ENCODE results near the gene KCTD13.
"Not testable (repeated sequence)": the region's sequence is repeated elsewhere in the genome, so short reads cannot be mapped to it uniquely, and the experiment has no call there.

Gene KCTD13

GRCh38 chr16:29925781-29926710, at the start of gene KCTD13:
Gene KCTD13 (minus strand): TSS chr16:29926226. CDS start chr16:29926033, 193 bp downstream.
- peak; percentile 81 for DNase-seq (ENCODE audit: low read depth)

- DNase-seq (ENCODE audit: low read depth), result no peak
Observed at GRCh38 chr16:29975134-29975538, 49.1 kb upstream of the KCTD13 start.

GRCh38 chr16:29974291-29975133, 48.5 kb upstream of the KCTD13 start:
- DNase-seq (ENCODE audit: low read depth), result no peak

GRCh38 chr16:29973384-29974246, 47.6 kb upstream of the KCTD13 start, which contains the start of gene TAOK2:
Gene TAOK2 (plus strand): TSS chr16:29973868. CDS start chr16:29977773, 3,905 bp downstream.
- peak; percentile 97 for DNase-seq (ENCODE audit: low read depth)

GRCh38 chr16:29972992-29973383, 47.0 kb upstream of the KCTD13 start:
- DNase-seq (ENCODE audit: low read depth), result no peak

- no peak for DNase-seq (ENCODE audit: low read depth)
Observed at GRCh38 chr16:29972500-29972899, 46.5 kb upstream of the KCTD13 start.

DNA sequence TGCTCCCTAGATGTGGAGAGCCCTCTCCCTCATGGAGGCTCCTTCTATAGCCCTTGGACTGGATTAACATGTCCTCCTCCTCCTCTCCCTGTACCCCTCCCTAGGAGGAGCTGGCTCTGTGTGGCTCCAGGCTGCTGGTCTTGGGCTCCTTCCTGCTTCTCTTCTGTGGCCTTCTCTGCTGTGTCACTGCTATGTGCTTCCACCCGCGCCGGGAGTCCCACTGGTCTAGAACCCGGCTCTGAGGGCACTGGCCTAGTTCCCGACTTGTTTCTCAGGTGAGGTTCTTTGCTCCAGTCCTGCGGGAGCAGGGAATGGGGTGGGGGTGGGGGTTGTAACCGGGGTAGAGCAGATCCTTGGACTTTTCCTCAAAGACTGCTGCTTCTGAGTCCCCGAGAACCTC, 45.3 kb upstream of the KCTD13 start:
- DNase-seq (ENCODE audit: low read depth), result no peak

DNA sequence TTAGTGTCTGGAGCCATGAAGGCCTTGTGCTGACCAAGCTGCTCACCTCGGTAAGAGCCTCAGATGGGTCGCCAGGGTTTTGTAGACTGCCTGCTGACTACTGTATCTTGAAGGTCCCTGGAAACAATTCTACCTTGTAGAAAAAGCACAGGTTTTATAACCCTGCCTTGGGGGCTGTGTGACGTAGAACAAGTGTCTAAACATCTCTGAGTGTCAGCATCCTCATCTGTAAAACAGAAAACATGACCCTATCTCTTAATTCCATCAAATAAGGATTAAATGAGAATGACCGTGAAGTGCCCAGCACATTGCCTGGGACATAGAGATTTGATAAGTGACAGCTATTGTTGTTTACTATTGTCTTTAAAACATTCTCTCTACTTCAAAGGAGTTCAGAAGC, 42.2 kb upstream of the KCTD13 start:
- DNase-seq (ENCODE audit: low read depth), result no peak

DNA sequence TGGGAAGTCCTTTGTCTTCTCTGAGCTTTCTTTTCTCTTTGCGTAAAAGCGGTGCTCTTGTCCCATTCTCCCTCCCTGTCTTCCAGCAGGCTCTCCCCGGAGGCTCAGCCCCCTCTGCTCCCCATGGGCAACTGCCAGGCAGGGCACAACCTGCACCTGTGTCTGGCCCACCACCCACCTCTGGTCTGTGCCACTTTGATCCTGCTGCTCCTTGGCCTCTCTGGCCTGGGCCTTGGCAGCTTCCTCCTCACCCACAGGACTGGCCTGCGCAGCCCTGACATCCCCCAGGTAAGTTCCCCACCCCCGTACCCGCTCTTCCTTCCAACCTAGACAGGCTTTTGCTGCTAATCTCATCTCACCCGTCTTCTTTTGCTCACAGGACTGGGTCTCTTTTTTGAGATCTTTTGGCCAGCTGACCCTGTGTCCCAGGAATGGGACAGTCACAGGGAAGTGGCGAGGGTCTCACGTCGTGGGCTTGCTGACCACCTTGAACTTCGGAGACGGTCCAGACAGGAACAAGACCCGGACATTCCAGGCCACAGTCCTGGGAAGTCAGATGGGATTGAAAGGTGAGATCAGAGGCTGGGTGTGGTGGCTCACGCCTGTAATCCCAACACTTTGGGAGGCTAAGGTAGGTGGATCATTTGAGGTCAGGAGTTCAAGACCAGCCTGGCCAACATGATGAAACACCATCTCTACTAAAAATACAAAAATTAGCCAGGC, 37.2 kb upstream of the KCTD13 start:
- no peak for DNase-seq (ENCODE audit: low read depth)

DNA sequence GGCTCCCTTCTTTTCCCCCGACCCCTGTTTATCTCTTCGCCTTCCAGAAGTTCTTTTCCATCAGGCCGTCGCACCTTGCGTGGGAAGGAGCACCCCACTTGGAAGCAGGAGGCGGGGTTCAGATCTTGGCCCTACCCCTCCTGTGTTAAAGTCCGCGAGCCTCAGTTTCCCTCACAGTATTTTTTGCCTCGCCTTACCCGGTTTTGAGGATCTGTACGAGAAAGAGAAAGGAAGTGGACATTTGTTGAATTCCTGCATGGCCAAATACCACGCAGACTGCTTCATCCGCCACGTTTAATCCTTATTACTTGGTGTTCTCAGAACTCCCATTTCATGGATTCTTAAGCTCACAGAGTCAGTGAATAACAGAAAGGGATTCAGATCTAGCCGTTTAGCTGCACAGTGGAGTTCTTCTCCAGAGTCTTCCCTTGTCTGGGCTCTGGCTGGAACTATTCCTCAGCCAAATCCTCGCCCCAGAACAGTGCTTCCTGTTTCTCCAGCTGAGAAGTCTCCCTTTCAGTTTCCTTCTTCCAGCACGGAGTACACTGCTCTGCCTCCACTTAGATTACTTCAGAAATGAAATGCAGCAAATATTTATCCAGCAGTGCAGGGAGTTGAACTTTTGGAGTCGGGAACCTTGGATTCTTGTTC, 36.4 kb upstream of the KCTD13 start:
- DNase-seq (ENCODE audit: low read depth), result no peak

DNA sequence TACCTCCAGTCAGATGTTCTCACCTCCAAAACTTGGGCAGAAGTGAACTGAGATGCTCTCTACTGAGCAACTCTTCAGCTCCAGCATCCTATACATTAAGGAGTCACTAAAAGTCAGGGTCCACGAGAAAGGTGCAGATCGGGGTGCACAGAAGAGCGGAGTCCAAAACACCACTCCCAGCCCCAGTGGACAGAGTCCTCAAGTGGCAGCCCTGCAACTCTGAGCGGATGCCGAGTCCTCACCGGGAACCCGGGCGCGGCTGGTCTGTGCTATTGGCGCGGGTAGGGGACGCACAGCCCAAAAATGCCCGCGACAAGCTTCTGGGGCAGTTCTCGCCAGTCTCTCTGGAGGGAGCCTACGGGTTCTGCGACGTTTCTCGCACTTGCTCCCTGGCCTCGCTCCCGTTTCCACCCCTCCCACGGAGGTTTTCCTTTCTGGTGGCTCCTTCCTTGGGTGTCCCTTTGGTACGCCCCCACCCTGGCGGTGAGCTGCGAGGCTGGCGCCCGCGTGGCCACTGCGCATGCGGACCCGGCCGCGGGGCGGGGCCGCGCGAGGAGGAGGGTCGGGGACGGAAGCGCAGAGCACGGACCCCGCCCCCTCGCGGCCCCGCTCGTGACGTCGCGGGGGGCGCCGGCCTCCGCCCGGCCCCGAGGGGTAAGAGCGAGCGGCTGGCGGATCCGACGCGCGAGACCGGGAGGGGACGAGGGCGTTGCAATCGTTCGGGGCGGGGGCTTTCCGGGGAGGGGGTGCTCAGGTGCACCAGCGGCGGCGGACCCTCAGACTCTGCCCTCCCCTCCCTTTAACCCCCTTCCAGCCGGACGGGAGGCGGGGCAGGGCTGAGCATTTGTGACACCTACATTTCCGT, 35.7 kb upstream of the KCTD13 start, which contains the start of gene TMEM219:
TMEM219 (plus strand) TSS at position 601 of the 865 bp plus-strand sequence. CDS start 1,065 bp downstream, outside the sequence.
- DNase-seq (ENCODE audit: low read depth), result peak; percentile 90

DNA sequence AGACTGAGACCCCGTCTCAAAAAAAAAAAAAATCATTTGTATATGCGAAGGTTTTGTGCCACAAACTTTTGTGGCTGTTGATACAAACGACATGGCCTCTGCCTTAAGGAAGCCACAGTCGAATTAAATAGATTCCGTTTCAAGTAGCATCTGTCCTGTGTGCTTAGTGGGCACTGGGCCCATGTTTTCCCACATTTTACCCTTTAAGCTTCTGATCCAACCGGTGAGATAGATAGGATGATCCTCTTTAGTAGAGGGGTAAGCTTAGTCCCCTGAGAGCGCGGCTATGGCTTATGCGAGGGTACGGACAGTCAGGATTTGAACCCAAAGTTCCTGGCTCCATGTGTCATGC, 35.1 kb upstream of the KCTD13 start:
- no peak for DNase-seq (ENCODE audit: low read depth)

GRCh38 chr16:29959821-29960220, 33.8 kb upstream of the KCTD13 start:
- DNase-seq (ENCODE audit: low read depth), result not testable (repeated sequence)

GRCh38 chr16:29959293-29959692, 33.3 kb upstream of the KCTD13 start:
- no peak for DNase-seq (ENCODE audit: low read depth)

DNA sequence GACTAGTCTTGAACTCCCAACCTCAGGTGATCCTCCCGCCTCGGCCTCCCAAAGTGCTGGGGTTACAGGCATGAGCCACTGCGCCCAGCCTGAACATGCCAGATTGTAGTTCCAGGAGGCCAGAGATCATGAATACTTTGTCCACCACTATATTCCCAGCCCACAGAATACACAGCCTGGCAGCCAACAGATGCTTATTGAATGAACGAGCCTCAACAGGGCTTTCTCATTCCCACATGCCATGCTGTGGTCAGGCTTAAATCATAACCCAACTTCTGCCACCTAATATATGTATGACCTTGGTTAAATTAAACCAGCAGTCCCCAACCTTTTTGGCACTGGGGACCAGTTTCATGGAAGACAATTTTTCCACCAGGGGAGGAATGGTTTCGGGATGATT, 32.7 kb upstream of the KCTD13 start:
- DNase-seq (ENCODE audit: low read depth), result no peak

- DNase-seq (ENCODE audit: low read depth), result no peak
Observed at GRCh38 chr16:29951625-29952365, 25.8 kb upstream of the KCTD13 start.

DNA sequence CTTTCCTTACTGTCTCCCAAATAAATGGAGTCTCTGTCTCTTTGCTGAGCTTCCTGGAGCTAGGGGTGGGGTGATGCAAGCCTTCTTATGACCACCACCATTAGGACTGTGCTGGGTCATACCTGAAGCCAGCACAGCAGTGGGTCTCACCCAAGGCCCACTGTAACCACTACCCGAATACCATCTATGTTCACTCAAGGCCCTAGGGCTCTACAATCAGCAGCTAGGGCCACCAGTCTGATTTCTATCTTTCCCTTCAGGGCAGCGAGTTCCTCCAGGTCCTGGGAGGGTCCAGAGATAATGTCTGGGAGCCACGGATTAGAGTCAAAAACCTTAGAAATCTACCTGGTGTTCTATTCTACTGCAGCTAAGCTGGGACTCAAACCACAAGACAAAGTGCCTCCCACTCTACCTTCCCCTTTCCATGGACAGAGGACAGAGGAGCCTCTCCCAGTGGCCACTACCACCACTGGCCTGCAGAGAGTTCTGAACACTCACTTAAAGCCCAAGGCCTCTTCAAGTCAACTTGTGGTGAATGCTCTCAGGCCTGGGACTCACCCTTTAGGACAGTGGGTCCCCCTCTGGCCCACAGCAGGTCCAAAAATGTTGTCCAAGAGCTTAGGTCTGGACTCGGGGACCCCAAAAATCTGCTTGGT, 24.9 kb upstream of the KCTD13 start:
- DNase-seq (ENCODE audit: low read depth), result no peak

DNA sequence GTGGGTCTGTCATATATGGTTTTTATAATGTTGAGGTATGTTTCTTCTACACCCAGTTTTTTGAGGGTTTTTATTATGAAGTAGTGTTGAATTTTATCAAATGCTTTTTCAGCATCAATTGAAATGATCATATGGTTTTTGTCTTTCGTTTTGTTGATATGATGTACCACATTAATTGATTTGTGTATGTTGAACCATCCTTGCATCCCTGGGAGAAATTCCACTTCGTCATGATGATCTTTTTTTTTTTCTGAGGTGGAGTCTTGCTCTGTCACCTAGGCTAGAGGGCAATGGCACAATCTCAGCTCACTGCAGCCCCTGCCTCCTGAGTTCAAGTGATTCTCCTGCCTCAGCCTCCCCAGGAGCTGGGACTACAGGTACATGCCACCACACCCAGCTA, 21.9 kb upstream of the KCTD13 start:
- DNase-seq (ENCODE audit: low read depth), result no peak
